SK-N-SH (cell line): ENCODE data around the gene CEACAM16. TPM values are rescaled to one million over a fixed set of nuclear protein-coding genes. Genes with fewer than 3 reads are reported as not detected.

Experiments
- CTCF ChIA-PET: fragments of 300-600, 350-600 bp; formaldehyde crosslinking; extraction: SDS; loops from one replicate; lab custom pipeline; 2021; lab: Yijun Ruan, JAX
- POLR2A ChIA-PET: fragments of 350-600 bp; sonication (Branson Sonifier 250); formaldehyde crosslinking; extraction: SDS; loops from one replicate; lab custom pipeline; 2020; ENCODE audit warnings: antibody characterized with exemption, inconsistent platforms; lab: Yijun Ruan, JAX
- DNase-seq: peaks from one replicate; pipeline ENCODE4 v3.0.0; 2012
- H2AFZ ChIP-seq: fragments of 200-600 bp; sonication (generic); 2 replicates; pipeline ENCODE4 v1.8.1; 2016; ENCODE audit warnings: antibody characterized with exemption, mild to moderate bottlenecking, low read depth
- H3F3A ChIP-seq: fragments of 200-600 bp; sonication (generic); replicated peaks from 2 replicates; pipeline ENCODE3; 2016; ENCODE audit warnings: antibody characterized with exemption, mild to moderate bottlenecking; ENCODE audit not compliant: insufficient read depth
- H3K27ac ChIP-seq, 2 experiments: fragments of 200-500 bp in 1 of 2; fragments of 200-600 bp in 1 of 2; sonication (Bioruptor generic) in 1 of 2; sonication (generic), shearing (Covaris generic) in 1 of 2; 2 replicates each; pipeline versions ENCODE4 v1.5.1 to v1.6.1; 2014 to 2016; ENCODE audit warnings: low read depth in 2 of 2, inconsistent platforms in 1 of 2, low read length in 1 of 2, mild to moderate bottlenecking in 1 of 2, mixed read lengths in 1 of 2
- H3K27me3 ChIP-seq: fragments of 200-600 bp; sonication (generic), shearing (Covaris generic); 2 replicates; pipeline ENCODE4 v1.6.1; 2016; ENCODE audit warnings: mixed run types; ENCODE audit not compliant: insufficient read depth
- H3K36me3 ChIP-seq, 2 experiments: fragments of 200-500 bp in 1 of 2; fragments of 200-600 bp in 1 of 2; sonication (Bioruptor generic) in 1 of 2; sonication (generic) in 1 of 2; replicated peaks in 1 of 2; 2 replicates each; pipeline versions ENCODE3 to v1.5.1; 2014 to 2016; ENCODE audit warnings: low read length in 1 of 2, mild to moderate bottlenecking in 1 of 2; ENCODE audit not compliant: insufficient read depth in 2 of 2, control insufficient read depth in 1 of 2
- H3K4me1 ChIP-seq, 2 experiments: fragments of 200-500 bp in 1 of 2; fragments of 200-600 bp in 1 of 2; sonication (Bioruptor generic) in 1 of 2; sonication (generic), shearing (Covaris generic) in 1 of 2; 2 replicates each; pipeline versions ENCODE4 v1.5.1 to v1.6.1; 2014 to 2016; ENCODE audit warnings: low read depth in 1 of 2, low read length in 1 of 2, mixed run types in 1 of 2; ENCODE audit not compliant: insufficient read depth in 2 of 2, control insufficient read depth in 1 of 2
- H3K4me2 ChIP-seq: fragments of 200-600 bp; sonication (generic), shearing (Covaris generic); 2 replicates; pipeline ENCODE4 v1.6.1; 2017; ENCODE audit warnings: mixed run types
- H3K4me3 ChIP-seq, 2 experiments: fragments of 200-500 bp in 1 of 2; fragments of 200-600 bp in 1 of 2; sonication (Bioruptor generic) in 1 of 2; sonication (generic), shearing (Covaris generic) in 1 of 2; 2 replicates each; pipeline versions ENCODE4 v1.5.1 to v1.8.1; 2014 to 2016; ENCODE audit warnings: low read depth in 2 of 2, inconsistent platforms in 1 of 2, low read length in 1 of 2, mild to moderate bottlenecking in 1 of 2, mixed read lengths in 1 of 2, moderate library complexity in 1 of 2
- H3K79me2 ChIP-seq: fragments of 200-600 bp; sonication (generic); 2 replicates; pipeline ENCODE4 v1.8.1; 2017; ENCODE audit warnings: mild to moderate bottlenecking; ENCODE audit not compliant: insufficient read depth
- H3K9ac ChIP-seq: fragments of 200-600 bp; sonication (generic); 2 replicates; pipeline ENCODE4 v1.6.1; 2017; ENCODE audit warnings: mixed run types
- H3K9me2 ChIP-seq: fragments of 200-600 bp; sonication (generic); 2 replicates; pipeline ENCODE4 v1.6.1; 2017; ENCODE audit warnings: mixed run types
- H3K9me3 ChIP-seq: fragments of 200-600 bp; sonication (generic); 2 replicates; pipeline ENCODE4 v1.6.1; 2017; ENCODE audit warnings: mixed run types, mild to moderate bottlenecking, moderate library complexity
- H4K20me1 ChIP-seq: fragments of 200-600 bp; sonication (generic); 2 replicates; pipeline ENCODE4 v1.6.1; 2017; ENCODE audit warnings: mild to moderate bottlenecking, mixed run types; ENCODE audit not compliant: insufficient read depth
- CHD2 ChIP-seq: fragments of 150-350 bp; IDR thresholded peaks from 2 replicates; pipeline ENCODE4 v1.6.1; 2018; ENCODE audit warnings: low read length; ENCODE audit not compliant: partially characterized antibody
- CTCF ChIP-seq: fragments of 200-600 bp; sonication (generic); IDR thresholded peaks from 2 replicates; pipeline ENCODE4 v1.6.1; 2017; ENCODE audit warnings: antibody characterized with exemption, mild to moderate bottlenecking, moderate library complexity
- EP300 ChIP-seq, 2 experiments: IDR thresholded peaks; 2 replicates each; pipeline versions ENCODE4 v1.4.0 to v1.6.1; 2012; ENCODE audit warnings: borderline replicate concordance in 1 of 2, low read depth in 1 of 2, low read length in 1 of 2
- FOXJ3 ChIP-seq: sonication (generic); formaldehyde crosslinking; IDR thresholded peaks from 2 replicates; pipeline ENCODE4 v1.5.1; 2020; ENCODE audit warnings: mild to moderate bottlenecking, missing genetic modification reagents
- IRF3 ChIP-seq: fragments of 150-350 bp; IDR thresholded peaks from 2 replicates; pipeline ENCODE4 v1.6.1; 2016; ENCODE audit warnings: mild to moderate bottlenecking, low read depth, low read length
- JUND ChIP-seq: IDR thresholded peaks from 2 replicates; pipeline ENCODE4 v1.4.0; 2012
- MEF2A ChIP-seq: IDR thresholded peaks from 2 replicates; pipeline ENCODE4 v1.4.0; 2012; ENCODE audit warnings: low read depth, borderline replicate concordance
- NFIC ChIP-seq: IDR thresholded peaks from 2 replicates; pipeline ENCODE4 v1.4.0; 2012; ENCODE audit warnings: borderline replicate concordance
- NRF1 ChIP-seq: IDR thresholded peaks from 2 replicates; pipeline ENCODE4 v1.6.1; 2012; ENCODE audit warnings: low read depth, mild to moderate bottlenecking, low read length
- PBX3 ChIP-seq: IDR thresholded peaks from 2 replicates; pipeline ENCODE4; 2012
- POLR2AphosphoS5 ChIP-seq: IDR thresholded peaks from 2 replicates; pipeline ENCODE4 v1.6.1; 2012; ENCODE audit warnings: low read depth, low read length
- REST ChIP-seq: IDR thresholded peaks from 2 replicates; pipeline ENCODE4 v1.6.1; 2012; ENCODE audit warnings: mild to moderate bottlenecking, low read depth, low read length, moderate library complexity
- RFX5 ChIP-seq: IDR thresholded peaks from 2 replicates; pipeline ENCODE4 v1.6.1; 2012; ENCODE audit warnings: mild to moderate bottlenecking, improper control_type of control experiment, low read length
- RXRA ChIP-seq: IDR thresholded peaks from 2 replicates; pipeline ENCODE4 v1.4.0; 2012; ENCODE audit warnings: low read depth, mild to moderate bottlenecking, borderline replicate concordance
- SIN3A ChIP-seq: IDR thresholded peaks from 2 replicates; pipeline ENCODE4 v1.6.1; 2012; ENCODE audit warnings: low read depth, mild to moderate bottlenecking, low read length, moderate library complexity, borderline replicate concordance
- TAF1 ChIP-seq: IDR thresholded peaks from 2 replicates; pipeline ENCODE4 v1.6.1; 2012; ENCODE audit warnings: low read depth, mild to moderate bottlenecking, low read length, moderate library complexity, borderline replicate concordance
- TCF12 ChIP-seq: IDR thresholded peaks from 2 replicates; pipeline ENCODE4 v1.4.0; 2012
- TEAD4 ChIP-seq: IDR thresholded peaks from 2 replicates; pipeline ENCODE4 v1.4.0; 2012; ENCODE audit warnings: mild to moderate bottlenecking, borderline replicate concordance; ENCODE audit not compliant: insufficient read depth
- USF2 ChIP-seq: fragments of 150-350 bp; IDR thresholded peaks from 2 replicates; pipeline ENCODE4 v1.6.1; 2017; ENCODE audit warnings: antibody characterized with exemption, low read length, low read depth, borderline replicate concordance
- YY1 ChIP-seq: IDR thresholded peaks from 2 replicates; pipeline ENCODE4 v1.4.0; 2012; ENCODE audit warnings: low read depth, mild to moderate bottlenecking
- ZBTB33 ChIP-seq: IDR thresholded peaks from 2 replicates; pipeline ENCODE4 v1.4.0; 2012; ENCODE audit warnings: low read depth, borderline replicate concordance
- WGBS: methylation state at CpG from one replicate; pipeline ENCODE4 v1.1.6; 2017; ENCODE audit warnings: low lambda C conversion rate; 5-methylcytosine and 5-hydroxymethylcytosine counted together
- polyA plus RNA-seq, 3 experiments: library from polyadenylated mRNA; depleted of rRNA; stranded (reverse); fragments of >200 nt; gene quantifications; 2 replicates each; pipeline ENCODE4 v1.2.3, GENCODE V29; 2012

CEACAM16 gene
- polyA plus RNA-seq, 1 of the 3 experiments (the other 2 are of a cell fraction), result not detected

GRCh38 chr19:44718441-44719261, 19.7 kb downstream of the CEACAM16 start:
- peak overlapping the region; percentile 56; the same call in 1 of the 2 replicates for H3K9ac ChIP-seq
- no peaks in the 10 kb centered on the region for H3K79me2 ChIP-seq
- H3K27ac ChIP-seq, result peak overlapping the region; percentile 44 to 86
- CTCF ChIA-PET, result interaction anchor here (0.6 to 21.3 kb wide), 3 partner anchors 10 to 52 kb away, joined by 3 to 598 read pairs (median 3); partner anchors contain the start of gene CBLC
- peak overlapping the region in 1 of 2 experiments; percentile 37; a peak in 1 of 4 replicates for H3K4me3 ChIP-seq
- H3K9me3 ChIP-seq, result no peaks in the 10 kb centered on the region
- H3K27me3 ChIP-seq, result no peaks in the 10 kb centered on the region
- H2AFZ ChIP-seq, result peak overlapping the region; percentile 75
- H3K9me2 ChIP-seq, result no peaks in the 10 kb centered on the region
- POLR2A ChIA-PET, result no interaction called here
- TF ChIP-seq EP300 (IDR thresholded peaks at IDR 0.05; ENCODE audit: borderline replicate concordance in 1 of 2, low read depth in 1 of 2, low read length in 1 of 2), result peak in 1 of 2 experiments; percentile 61; a peak in 1 of 4 replicates
- TF ChIP-seq NFIC, result peak; percentile 81
- TF ChIP-seq ZBTB33, result no peak
- no peak for TF ChIP-seq USF2
- no peak for TF ChIP-seq CTCF
- no peak for TF ChIP-seq PBX3
- TF ChIP-seq SIN3A, result no peak
- no peak for TF ChIP-seq NRF1
- TF ChIP-seq POLR2AphosphoS5, result no peak
- TF ChIP-seq REST, result no peak; the same call in 1 of the 2 replicates
- TF ChIP-seq JUND, result no peak
- TF ChIP-seq CHD2, result no peak
- no peak for TF ChIP-seq FOXJ3 (CRISPR knock-in tag)
- TF ChIP-seq TAF1, result no peak
- TF ChIP-seq YY1, result no peak
- TF ChIP-seq MEF2A, result no peak
- peak; percentile 59; the same call in 1 of the 2 replicates for TF ChIP-seq TCF12
- peak; percentile 49; the same call in 1 of the 2 replicates for TF ChIP-seq TEAD4
- no peak for TF ChIP-seq IRF3
- TF ChIP-seq RFX5, result no peak
- peak; percentile 90 for TF ChIP-seq RXRA
- H3K4me1 ChIP-seq, result peaks cover 0 to 9% of the 10 kb centered on the region in 2 experiments; a peak in 3 of 4 replicates
- no peaks in the 10 kb centered on the region for H4K20me1 ChIP-seq
- WGBS, result 35% methylated on average over 3 of the region's 11 CpGs
- no peak for DNase-seq
- H3K4me2 ChIP-seq, result peak overlapping the region; percentile 76
- H3K36me3 ChIP-seq, result no peaks in the 10 kb centered on the region
- H3F3A ChIP-seq, result peaks cover 7% of the 10 kb centered on the region
